NB4 (cell line): ENCODE results near the gene NR6A1.
A peak's percentile ranks its signal among the peaks of the same experiment; 100 is the strongest.

Experiments
- DNase-seq: peaks from one replicate; pipeline ENCODE4 v3.0.0; 2010; ENCODE audit warnings: low read depth
- H3K4me3 ChIP-seq: one replicate; pipeline ENCODE4 v1.5.1; 2011; ENCODE audit warnings: mild to moderate bottlenecking, low read depth, low read length, moderate library complexity
- CTCF ChIP-seq: IDR thresholded peaks from one replicate; pipeline ENCODE4 v1.5.1; 2012; ENCODE audit warnings: low read depth, low read length
- MAX ChIP-seq: IDR thresholded peaks from 2 replicates; pipeline ENCODE4 v1.6.1; 2011; ENCODE audit warnings: low read depth, low read length
- MYC ChIP-seq: IDR thresholded peaks from 2 replicates; pipeline ENCODE4 v1.6.1; 2011; ENCODE audit warnings: low read depth, low read length
- POLR2A ChIP-seq: IDR thresholded peaks from 2 replicates; pipeline ENCODE4 v1.6.1; 2011; ENCODE audit warnings: mild to moderate bottlenecking; ENCODE audit not compliant: insufficient read length; ENCODE audit errors: extremely low read depth

The NR6A1 gene

DNA sequence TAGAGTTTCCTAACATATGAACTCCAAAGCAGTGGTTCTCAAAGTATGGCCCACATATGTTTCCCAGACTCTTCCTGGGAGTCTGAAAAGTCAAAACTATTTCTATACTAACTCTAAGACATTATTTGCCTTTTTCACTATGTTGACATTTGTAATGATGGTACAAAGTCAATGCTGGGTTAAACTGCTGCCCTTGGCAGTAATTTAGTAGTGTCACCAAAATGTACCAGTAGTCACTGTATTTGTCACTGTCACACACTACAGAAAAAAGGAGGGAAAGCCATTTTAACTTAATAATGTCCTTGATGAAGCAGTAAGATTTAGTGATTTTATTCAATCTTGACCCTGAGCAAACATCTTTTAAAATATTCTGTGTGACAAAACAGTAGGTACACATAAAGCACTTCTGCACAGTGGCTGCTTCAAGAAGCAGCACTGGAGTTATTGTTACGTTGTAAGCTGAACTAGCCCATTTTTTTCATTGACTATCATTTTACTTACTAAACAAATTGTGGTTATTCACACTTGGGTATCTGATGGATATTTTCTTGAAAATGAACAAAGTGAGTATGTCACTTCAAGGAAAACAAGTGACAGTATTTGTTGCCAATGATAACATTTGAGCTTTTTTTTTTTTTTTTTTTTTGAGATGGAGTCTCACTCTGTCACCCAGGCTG is 90.3 kb downstream of the NR6A1 start:
- DNase-seq: no peak
- TF ChIP-seq CTCF (no peak), MAX (no peak), POLR2A (no peak), MYC (no peak)
- H3K4me3 ChIP-seq: no peak overlapping the region

GRCh38 chr9:124680049-124680448 is 91.1 kb downstream of the NR6A1 start:
- H3K4me3 ChIP-seq: no peak overlapping the region
- no peak for TF ChIP-seq MAX

GRCh38 chr9:124676159-124676551 is 95.0 kb downstream of the NR6A1 start:
- TF ChIP-seq MAX (no peak), MYC (no peak)
- no peak for DNase-seq
- H3K4me3 ChIP-seq: no peak overlapping the region

More at GRCh38 chr9:124680049-124680448, 91.1 kb downstream of the NR6A1 start:
- DNase-seq: no peak

DNA sequence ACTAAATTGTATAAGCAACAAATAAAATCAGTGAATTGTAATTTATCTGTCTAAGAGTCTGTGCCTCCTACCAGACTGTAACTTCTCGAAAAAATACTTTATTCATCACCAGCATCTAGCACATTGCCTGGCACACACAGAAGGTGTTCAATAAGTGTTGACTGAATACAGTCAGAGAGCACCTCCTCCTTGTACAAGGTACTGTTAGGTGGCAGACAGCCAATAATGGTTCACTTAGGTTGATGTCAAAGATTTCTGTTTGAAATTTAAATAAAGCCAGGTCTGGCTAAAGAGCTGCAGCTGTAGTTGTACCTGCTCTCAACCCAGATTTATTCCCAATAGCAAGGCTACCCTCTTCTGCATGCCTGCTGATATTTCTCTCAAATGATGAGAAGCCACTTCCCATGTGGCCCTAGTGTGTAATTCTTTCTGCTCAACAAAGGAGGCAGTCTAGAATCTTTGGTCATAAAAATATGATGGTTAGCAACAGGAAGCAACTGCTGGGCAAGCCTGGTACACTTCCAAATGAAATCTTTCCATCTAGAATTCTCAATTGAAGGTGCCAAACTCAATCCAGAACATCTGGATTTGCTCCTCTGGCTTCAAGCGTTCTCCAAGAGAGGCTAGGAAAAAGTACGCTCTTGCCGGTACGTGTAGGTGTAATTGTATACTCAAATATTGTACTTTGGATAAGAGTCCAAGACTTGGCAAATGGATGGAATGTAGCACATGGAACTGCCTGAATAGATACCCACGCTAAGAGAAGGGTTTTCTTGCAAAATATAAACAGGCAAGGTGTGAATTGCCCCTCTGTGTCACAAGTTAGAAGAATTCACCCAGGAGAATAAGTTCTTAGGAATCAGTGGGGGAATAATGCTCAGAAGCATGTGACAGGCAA is 95.6 kb downstream of the NR6A1 start:
- TF ChIP-seq POLR2A: no peak
- no peak for TF ChIP-seq MAX
- no peak for TF ChIP-seq MYC
- TF ChIP-seq CTCF: no peak
- peak; percentile 16 for DNase-seq
- no peak overlapping the region for H3K4me3 ChIP-seq

GRCh38 chr9:124674651-124675050 is 96.5 kb downstream of the NR6A1 start:
- no peak for DNase-seq
- no peak for TF ChIP-seq MYC
- no peak for TF ChIP-seq CTCF
- TF ChIP-seq POLR2A: no peak
- TF ChIP-seq MAX: no peak
- H3K4me3 ChIP-seq: no peak overlapping the region

GRCh38 chr9:124673063-124673462 is 98.0 kb downstream of the NR6A1 start:
- no peak for TF ChIP-seq MAX
- TF ChIP-seq POLR2A: no peak
- no peak for TF ChIP-seq MYC
- no peak for TF ChIP-seq CTCF
- DNase-seq: peak; percentile 63
- H3K4me3 ChIP-seq: no peak overlapping the region
